OCI-LY1 (cell line): Measurements from ENCODE around the gene EYA2.

Experiments used
- H2AFZ ChIP-seq: fragments of 200-600 bp; sonication (generic), shearing (Covaris generic); 2 replicates; pipeline ENCODE4 v1.6.0; 2014; ENCODE audit warnings: antibody characterized with exemption, mild to moderate bottlenecking, low read length
- H3F3A ChIP-seq: fragments of 200-600 bp; sonication (generic), shearing (Covaris generic); 2 replicates; pipeline ENCODE4 v1.6.0; 2014; ENCODE audit warnings: mild to moderate bottlenecking, antibody characterized with exemption, low read length, moderate library complexity; ENCODE audit not compliant: insufficient read depth
- H3K27ac ChIP-seq: fragments of 200-600 bp; sonication (generic); 2 replicates; pipeline ENCODE4 v1.5.1; 2014; ENCODE audit warnings: low read length, mixed run types, mild to moderate bottlenecking, low read depth; ENCODE audit not compliant: poor library complexity, severe bottlenecking
- H3K27me3 ChIP-seq: fragments of 200-600 bp; sonication (generic); 2 replicates; pipeline ENCODE4 v1.6.0; 2014; ENCODE audit warnings: antibody characterized with exemption, mild to moderate bottlenecking, low read length, moderate library complexity; ENCODE audit not compliant: insufficient read depth
- H3K36me3 ChIP-seq: fragments of 200-600 bp; sonication (generic); 2 replicates; pipeline ENCODE4 v1.6.1; 2014; ENCODE audit warnings: mild to moderate bottlenecking, antibody characterized with exemption, low read length, moderate library complexity, mixed read lengths; ENCODE audit not compliant: insufficient read depth
- H3K4me1 ChIP-seq: fragments of 200-600 bp; sonication (generic); 2 replicates; pipeline ENCODE4 v1.5.1; 2014; ENCODE audit warnings: mild to moderate bottlenecking, low read length, moderate library complexity; ENCODE audit not compliant: insufficient read depth, severe bottlenecking
- H3K4me2 ChIP-seq: fragments of 200-600 bp; sonication (generic), shearing (Covaris generic); 2 replicates; pipeline ENCODE4 v1.6.1; 2014; ENCODE audit warnings: low read length
- H3K4me3 ChIP-seq: fragments of 200-600 bp; sonication (generic); 2 replicates; pipeline ENCODE4 v1.5.1; 2014; ENCODE audit warnings: low read length, low read depth, mild to moderate bottlenecking, mixed read lengths; ENCODE audit not compliant: poor library complexity, severe bottlenecking
- H3K79me2 ChIP-seq: fragments of 200-600 bp; shearing (Covaris generic); 2 replicates; pipeline ENCODE4 v1.6.1; 2016; ENCODE audit warnings: mixed run types, low read length, mixed read lengths; ENCODE audit not compliant: insufficient read depth
- H3K9ac ChIP-seq: fragments of 200-600 bp; sonication (generic), shearing (Covaris generic); 2 replicates; pipeline ENCODE4 v1.6.1; 2014; ENCODE audit warnings: mild to moderate bottlenecking, low read length, mixed read lengths
- H3K9me2 ChIP-seq: fragments of 200-600 bp; sonication (generic), shearing (Covaris generic); 2 replicates; pipeline ENCODE4 v1.6.1; 2014; ENCODE audit warnings: low read depth, mild to moderate bottlenecking, low read length, mixed read lengths
- H3K9me3 ChIP-seq: fragments of 200-600 bp; shearing (Covaris generic); 2 replicates; pipeline ENCODE4 v1.6.1; 2014; ENCODE audit warnings: low read length, mixed read lengths
- H4K20me1 ChIP-seq: fragments of 200-600 bp; sonication (generic), shearing (Covaris generic); 2 replicates; pipeline ENCODE4 v1.6.0; 2016; ENCODE audit warnings: mild to moderate bottlenecking, low read length; ENCODE audit not compliant: insufficient read depth
- CTCF ChIP-seq: fragments of 200-600 bp; sonication (generic), shearing (Covaris generic); IDR thresholded peaks from 2 replicates; pipeline ENCODE4 v1.5.1; 2017; ENCODE audit warnings: mild to moderate bottlenecking, antibody characterized with exemption, low read length, moderate library complexity, mixed read lengths
- EZH2 ChIP-seq: fragments of 200-600 bp; sonication (generic), shearing (Covaris generic); IDR thresholded peaks from 2 replicates; pipeline ENCODE4 v1.8.0; 2017; ENCODE audit warnings: borderline replicate concordance, mixed run types, mild to moderate bottlenecking, antibody characterized with exemption, low read length, moderate library complexity, mixed read lengths

The EYA2 gene

GRCh38 chr20:47208534-47209174 is 314.0 kb downstream of the EYA2 start:
- H3K4me1 ChIP-seq: peaks cover 8% of the 10 kb centered on the region
- H3K36me3 ChIP-seq: peaks cover 56% of the 10 kb centered on the region

GRCh38 chr20:47209982-47210381 is 315.3 kb downstream of the EYA2 start:
- H2AFZ ChIP-seq: no peak overlapping the region
- H3K36me3 ChIP-seq: peaks cover 69% of the 10 kb centered on the region
- H3K27me3 ChIP-seq: no peaks in the 10 kb centered on the region
- no peaks in the 10 kb centered on the region for H3K9me2 ChIP-seq
- H3K9me3 ChIP-seq: no peaks in the 10 kb centered on the region
- no peaks in the 10 kb centered on the region for H3F3A ChIP-seq
- H3K4me3 ChIP-seq: no peak overlapping the region
- TF ChIP-seq CTCF: no peak
- TF ChIP-seq EZH2: no peak
- no peaks in the 10 kb centered on the region for H3K79me2 ChIP-seq
- H3K4me1 ChIP-seq: peaks cover 8% of the 10 kb centered on the region
- H3K4me2 ChIP-seq: no peak overlapping the region
- H3K9ac ChIP-seq: no peak overlapping the region
- H3K27ac ChIP-seq: no peak overlapping the region
- H4K20me1 ChIP-seq: no peaks in the 10 kb centered on the region

More at GRCh38 chr20:47208534-47209174, 314.0 kb downstream of the EYA2 start:
- no peak overlapping the region for H3K9ac ChIP-seq
- no peaks in the 10 kb centered on the region for H3K9me3 ChIP-seq
- H3K4me3 ChIP-seq: no peak overlapping the region
- H3K27ac ChIP-seq: no peak overlapping the region
- no peaks in the 10 kb centered on the region for H3K79me2 ChIP-seq
- H3K27me3 ChIP-seq: no peaks in the 10 kb centered on the region
- no peak overlapping the region for H2AFZ ChIP-seq
- H3F3A ChIP-seq: no peaks in the 10 kb centered on the region
- H3K9me2 ChIP-seq: no peaks in the 10 kb centered on the region
- no peak overlapping the region for H3K4me2 ChIP-seq
- TF ChIP-seq EZH2 (no peak), CTCF (no peak)
- H4K20me1 ChIP-seq: no peaks in the 10 kb centered on the region

- H4K20me1 ChIP-seq: no peaks in the 10 kb centered on the region
- H3K36me3 ChIP-seq: peaks cover 74% of the 10 kb centered on the region
- peaks cover 7% of the 10 kb centered on the region for H3K4me1 ChIP-seq
- H3K79me2 ChIP-seq: no peaks in the 10 kb centered on the region
- no peak overlapping the region for H3K4me3 ChIP-seq
- no peaks in the 10 kb centered on the region for H3F3A ChIP-seq
- TF ChIP-seq EZH2: no peak
- TF ChIP-seq CTCF: no peak
- no peak overlapping the region for H2AFZ ChIP-seq
- no peaks in the 10 kb centered on the region for H3K27me3 ChIP-seq
- H3K4me2 ChIP-seq: no peak overlapping the region
- H3K9me3 ChIP-seq: no peaks in the 10 kb centered on the region
- H3K9ac ChIP-seq: no peak overlapping the region
- H3K27ac ChIP-seq: no peak overlapping the region
- no peaks in the 10 kb centered on the region for H3K9me2 ChIP-seq
Measured at GRCh38 chr20:47210470-47210869, 315.8 kb downstream of the EYA2 start.
